H1 (cell line): ENCODE results near the gene ASF1B. TPM values are rescaled to one million over a fixed set of nuclear protein-coding genes. Genes with fewer than 3 reads are reported as not detected.

Experiments
- CTCF ChIA-PET: fragments of 300-600 bp; sonication (Branson Sonifier 250); formaldehyde crosslinking; loops from one replicate; lab custom pipeline; 2021; ENCODE audit not compliant: partially characterized antibody; lab: Charles Lee
- POLR2A ChIA-PET: fragments of 300-600 bp; sonication (Branson Sonifier 250); formaldehyde crosslinking; loops from one replicate; lab custom pipeline; 2021; ENCODE audit warnings: inconsistent platforms; ENCODE audit not compliant: partially characterized antibody; lab: Charles Lee
- DNase-seq, 2 experiments: peaks; one replicate each; pipeline versions ENCODE4 v3.0.0 to v3.0.0-alpha.2; 2010 to 2022; ENCODE audit warnings: low spot score in 2 of 2, low read depth in 1 of 2, mixed read lengths in 1 of 2
- FAIRE-seq: peaks from 2 replicates; lab custom pipeline; 2011; peaks lifted over from hg19 to GRCh38; lab: Jason Lieb, UNC
- H2AFZ ChIP-seq: 2 replicates; pipeline ENCODE4 v1.8.1; 2012; ENCODE audit warnings: low read length, inconsistent platforms
- H2AK5ac ChIP-seq: 2 replicates; pipeline ENCODE4 v1.6.1; 2013; ENCODE audit warnings: low read depth, low read length
- H2BK120ac ChIP-seq: replicated peaks from 2 replicates; pipeline ENCODE3; 2013; ENCODE audit warnings: low read depth, low read length, inconsistent platforms
- H2BK12ac ChIP-seq: 2 replicates; pipeline ENCODE4 v1.6.1; 2013; ENCODE audit warnings: low read depth, low read length
- H2BK15ac ChIP-seq: 2 replicates; pipeline ENCODE4 v1.6.1; 2013; ENCODE audit warnings: low read length
- H2BK20ac ChIP-seq: 2 replicates; pipeline ENCODE4 v1.6.1; 2013; ENCODE audit warnings: low read length
- H2BK5ac ChIP-seq: 2 replicates; pipeline ENCODE4 v1.6.1; 2013; ENCODE audit warnings: low read depth, low read length
- H3K14ac ChIP-seq: 2 replicates; pipeline ENCODE4 v1.6.1; 2013; ENCODE audit warnings: inconsistent platforms; ENCODE audit not compliant: insufficient read length
- H3K18ac ChIP-seq: 2 replicates; pipeline ENCODE4 v1.6.1; 2013; ENCODE audit warnings: low read length; ENCODE audit errors: extremely low read depth
- H3K23ac ChIP-seq: 2 replicates; pipeline ENCODE4 v1.6.1; 2013; ENCODE audit warnings: inconsistent platforms; ENCODE audit not compliant: insufficient read length
- H3K23me2 ChIP-seq: 2 replicates; pipeline ENCODE4 v1.6.1; 2013; ENCODE audit warnings: low read depth, low read length
- H3K27ac ChIP-seq: 2 replicates; pipeline ENCODE4 v1.6.1; 2011; ENCODE audit warnings: low read depth, low read length, inconsistent platforms
- H3K27me3 ChIP-seq, 4 experiments: replicated peaks in 1 of 4; 1 replicate in 1 of 4; 2 replicates in 3 of 4; pipeline versions ENCODE4 v1.6.1 to v1.8.1; 2011 to 2013; ENCODE audit warnings: low read length in 3 of 4, mild to moderate bottlenecking in 3 of 4, inconsistent platforms in 2 of 4, mixed read lengths in 2 of 4, moderate library complexity in 1 of 4; ENCODE audit not compliant: control insufficient read depth in 3 of 4, insufficient read depth in 3 of 4; ENCODE audit errors: extremely low read depth in 1 of 4
- H3K36me3 ChIP-seq, 4 experiments: 2 replicates each; pipeline versions ENCODE4 v1.6.1 to v1.8.1; 2011 to 2013; ENCODE audit warnings: mild to moderate bottlenecking in 4 of 4, low read length in 3 of 4, moderate library complexity in 2 of 4, control low read depth in 1 of 4, inconsistent platforms in 1 of 4; ENCODE audit not compliant: insufficient read depth in 4 of 4, control insufficient read depth in 2 of 4
- H3K4ac ChIP-seq: replicated peaks from 2 replicates; pipeline ENCODE3; 2013; ENCODE audit warnings: low read length, low read depth, mixed read lengths, inconsistent platforms; ENCODE audit not compliant: insufficient read length
- H3K4me1 ChIP-seq, 4 experiments: replicated peaks in 1 of 4; 1 replicate in 1 of 4; 2 replicates in 3 of 4; pipeline versions ENCODE4 v1.6.1 to v1.8.1; 2011 to 2013; ENCODE audit warnings: low read length in 3 of 4, inconsistent platforms in 2 of 4, mixed read lengths in 1 of 4; ENCODE audit not compliant: insufficient read depth in 4 of 4, control insufficient read depth in 3 of 4
- H3K4me2 ChIP-seq, 2 experiments: 2 replicates each; pipeline versions ENCODE4 v1.6.1 to v1.8.1; 2011 to 2013; ENCODE audit warnings: low read depth in 2 of 2, low read length in 2 of 2, control low read depth in 1 of 2, inconsistent platforms in 1 of 2, mild to moderate bottlenecking in 1 of 2; ENCODE audit not compliant: insufficient read depth in 1 of 2
- H3K4me3 ChIP-seq, 4 experiments: fragments of 200-600, 300-600 bp in 1 of 4; sonication (generic), shearing (Covaris generic), sonication (Bioruptor Twin) in 1 of 4; 2 replicates each; pipeline versions ENCODE4 v1.5.1 to v1.8.1; 2011 to 2016; ENCODE audit warnings: low read length in 4 of 4, low read depth in 3 of 4, control low read depth in 2 of 4, inconsistent platforms in 2 of 4, mild to moderate bottlenecking in 2 of 4, mixed read lengths in 1 of 4, moderate library complexity in 1 of 4; ENCODE audit not compliant: insufficient read depth in 2 of 4; ENCODE audit errors: extremely low read depth in 1 of 4
- H3K56ac ChIP-seq: replicated peaks from 2 replicates; pipeline ENCODE3; 2013; ENCODE audit warnings: low read depth, mild to moderate bottlenecking, mixed read lengths, low read length, inconsistent platforms; ENCODE audit not compliant: insufficient read length
- H3K79me1 ChIP-seq: 2 replicates; pipeline ENCODE4 v1.6.1; 2013; ENCODE audit warnings: low read depth, low read length, control low read depth
- H3K79me2 ChIP-seq, 2 experiments: 2 replicates each; pipeline versions ENCODE4 v1.6.1 to v1.8.1; 2012 to 2013; ENCODE audit warnings: low read length in 2 of 2, mild to moderate bottlenecking in 2 of 2, inconsistent platforms in 1 of 2; ENCODE audit not compliant: insufficient read depth in 2 of 2, control insufficient read depth in 1 of 2
- H3K9ac ChIP-seq, 4 experiments: replicated peaks in 1 of 4; 1 replicate in 1 of 4; 2 replicates in 3 of 4; pipeline versions ENCODE4 v1.6.1 to v1.8.1; 2011 to 2013; ENCODE audit warnings: low read depth in 3 of 4, low read length in 3 of 4, control low read depth in 2 of 4, mild to moderate bottlenecking in 2 of 4, moderate library complexity in 2 of 4, inconsistent platforms in 1 of 4; ENCODE audit errors: extremely low read depth in 1 of 4
- H3K9me3 ChIP-seq, 2 experiments: 2 replicates each; pipeline versions ENCODE4 v1.6.1 to v1.8.1; 2012 to 2013; ENCODE audit warnings: mild to moderate bottlenecking in 2 of 2, moderate library complexity in 2 of 2, control low read depth in 1 of 2, inconsistent platforms in 1 of 2, low read depth in 1 of 2, low read length in 1 of 2, mixed read lengths in 1 of 2; ENCODE audit not compliant: insufficient read depth in 2 of 2
- H4K20me1 ChIP-seq, 2 experiments: replicated peaks in 1 of 2; 2 replicates each; pipeline versions ENCODE3 to v1.8.1; 2011 to 2013; ENCODE audit warnings: inconsistent platforms in 2 of 2, low read length in 2 of 2, mild to moderate bottlenecking in 1 of 2; ENCODE audit not compliant: insufficient read depth in 2 of 2, control insufficient read depth in 1 of 2
- H4K5ac ChIP-seq: 2 replicates; pipeline ENCODE4 v1.6.1; 2013; ENCODE audit warnings: low read length, low read depth, mixed read lengths, inconsistent platforms; ENCODE audit not compliant: insufficient read length
- H4K8ac ChIP-seq: 2 replicates; pipeline ENCODE4 v1.8.0; 2013; ENCODE audit warnings: mild to moderate bottlenecking, moderate library complexity, low read length, inconsistent platforms; ENCODE audit not compliant: insufficient read depth; ENCODE audit errors: extremely low read depth
- H4K91ac ChIP-seq: replicated peaks from 2 replicates; pipeline ENCODE3; 2013; ENCODE audit warnings: low read length, mixed read lengths, inconsistent platforms; ENCODE audit not compliant: insufficient read length
- BACH1 ChIP-seq: IDR thresholded peaks from 2 replicates; pipeline ENCODE4 v1.6.1; 2012; ENCODE audit warnings: low read length, improper control_type of control experiment
- CBX8 ChIP-seq: fragments of 300-800, 300-1000 bp; sonication (generic); IDR thresholded peaks from 2 replicates; pipeline ENCODE4 v1.7.1; 2016; ENCODE audit warnings: low read depth, low read length, borderline replicate concordance
- JUN ChIP-seq: IDR thresholded peaks from 2 replicates; pipeline ENCODE4 v1.6.1; 2011; ENCODE audit warnings: low read depth, mild to moderate bottlenecking, improper control_type of control experiment, low read length
- RAD21 ChIP-seq, 2 experiments: IDR thresholded peaks in 1 of 2; conservative IDR thresholded peaks in 1 of 2; 2 replicates each; pipeline ENCODE4 v1.6.1; 2011; ENCODE audit warnings: low read depth in 2 of 2, low read length in 2 of 2, improper control_type of control experiment in 1 of 2, inconsistent platforms in 1 of 2, mild to moderate bottlenecking in 1 of 2, moderate library complexity in 1 of 2
- SRF ChIP-seq: IDR thresholded peaks from 2 replicates; pipeline ENCODE4 v1.6.1; 2011; ENCODE audit warnings: mild to moderate bottlenecking, low read depth, low read length, moderate library complexity
- WGBS, 2 experiments: shearing (Covaris generic) in 1 of 2; methylation state at CpG; one replicate each; pipeline versions ENCODE4 v1.1.6 to v1.1.7; 2013 to 2015; ENCODE audit warnings: low lambda C conversion rate in 2 of 2, mixed read lengths in 2 of 2, inconsistent platforms in 1 of 2, low coverage in 1 of 2, missing lambda C conversion rate in 1 of 2; ENCODE audit not compliant: insufficient replicate concordance in 2 of 2, insufficient coverage in 1 of 2, insufficient read length in 1 of 2; ENCODE audit errors: extremely low coverage in 1 of 2, missing lambda C conversion rate in 1 of 2; 5-methylcytosine and 5-hydroxymethylcytosine counted together
- polyA plus RNA-seq, 7 experiments: library from polyadenylated mRNA; depleted of rRNA in 3 of 7; stranded (reverse) in 5 of 7; unstranded in 2 of 7; fragments of >200 nt in 5 of 7; fragments of 200-250 nt in 2 of 7; gene quantifications; 1 replicate in 5 of 7; 2 replicates in 1 of 7; 4 replicates in 1 of 7; pipeline versions ENCODE4 v1.2.1 to v1.2.3, GENCODE V29; 2011 to 2013; ENCODE audit warnings: missing spikeins in 2 of 7, mixed read lengths in 2 of 7
- total RNA-seq: library from RNA; stranded (reverse); fragmentation: NEBNext Ultra II Directional; extraction: Animal tissue kit (Norgen Biotek cat#: 25700); gene quantifications from 2 replicates; pipeline ENCODE4 v1.2.1, GENCODE V29; 2021

ASF1B gene
- total and polyA plus RNA-seq, 2 of the 8 experiments (the other 6 are each of a cell fraction or from before 2014, with no cell fraction given), result 32.6 to 59.2 TPM

- H3K36me3 ChIP-seq, result peaks cover 23 to 79% (median 63%) of the 10 kb centered on the region in 4 experiments
- H2BK12ac ChIP-seq, result no peak overlapping the region
- no peak overlapping the region for H4K91ac ChIP-seq
- H4K20me1 ChIP-seq, result peaks cover 9 to 21% of the 10 kb centered on the region in 2 experiments
- no peaks in the 10 kb centered on the region for H3K23me2 ChIP-seq
- no peak overlapping the region for H2AK5ac ChIP-seq
- H3K9ac ChIP-seq, result no peak overlapping the region
- no peak overlapping the region for H3K4me3 ChIP-seq
- no peak overlapping the region for H3K14ac ChIP-seq
- DNase-seq (no peak), FAIRE-seq (no peak)
- no peak overlapping the region for H4K8ac ChIP-seq
- H3K79me2 ChIP-seq, result no peaks in the 10 kb centered on the region
- H3K18ac ChIP-seq, result no peak overlapping the region
- peaks cover 2% of the 10 kb centered on the region for H3K79me1 ChIP-seq
- no peak overlapping the region for H3K23ac ChIP-seq
- no peak overlapping the region for H2BK20ac ChIP-seq
- H3K9me3 ChIP-seq, result no peaks in the 10 kb centered on the region
- ChIA-PET CTCF (interaction anchor here (0.7 to 1.0 kb wide), 5 partner anchors 10 to 248 kb away, joined by 3 to 5 read pairs (median 3); no protein-coding TSS in a partner anchor), POLR2A (interaction anchor here (1.1 to 3.5 kb wide), 4 partner anchors 9 to 14 kb away, joined by 3 to 20 read pairs (median 6); no protein-coding TSS in a partner anchor)
- no peak overlapping the region for H3K4me2 ChIP-seq
- no peak overlapping the region for H2AFZ ChIP-seq
- no peak overlapping the region for H2BK15ac ChIP-seq
- no peaks in the 10 kb centered on the region for H3K27me3 ChIP-seq
- 96% methylated on average over 16 of the region's 16 CpGs; no CpG with 5 or more reads in 1 of the 2 experiments for WGBS, 2 experiments
- H4K5ac ChIP-seq, result no peak overlapping the region
- no peak overlapping the region for H2BK5ac ChIP-seq
- TF ChIP-seq RAD21 (IDR thresholded peaks at IDR 0.05 in 1 of 2, conservative IDR thresholded peaks at IDR 0.05 in 1 of 2; ENCODE audit: low read depth in 2 of 2, low read length in 2 of 2), result no peak
- TF ChIP-seq JUN, result no peak
- no peak for TF ChIP-seq CBX8
- TF ChIP-seq SRF, result no peak
- TF ChIP-seq BACH1, result no peak
- H3K4me1 ChIP-seq, result no peaks in the 10 kb centered on the region; a peak in 1 of 7 replicates
- H2BK120ac ChIP-seq, result no peak overlapping the region
- H3K56ac ChIP-seq, result no peak overlapping the region
- no peak overlapping the region for H3K4ac ChIP-seq
- no peak overlapping the region for H3K27ac ChIP-seq
Measured at GRCh38 chr19:14158276-14159023, 22.1 kb upstream of the ASF1B start.
